HepG2 (cell line): ENCODE results near the gene CDK6. TPM values are rescaled to one million over a fixed set of nuclear protein-coding genes. Genes with fewer than 3 reads are reported as not detected.

Source experiments
- ATAC-seq: fragments of 200-7000 bp; cut with Tn5 transposase; 3 replicates; pipeline ENCODE4 v1.9.1; 2020; ENCODE audit warnings: mild to moderate bottlenecking, moderate library complexity
- BruUV-seq: library from RNA; stranded (reverse); fragments of 400-500 nt; replicated peaks from 2 replicates; lab custom pipeline; 2021; lab: Mats Ljungman, UMichigan
- CTCF ChIA-PET: fragments of 300-600 bp; formaldehyde crosslinking; extraction: SDS; loops from one replicate; lab custom pipeline; 2021; ENCODE audit warnings: low total read pairs, inconsistent platforms, low intra/inter-chr PET ratio; lab: Yijun Ruan, JAX
- POLR2A ChIA-PET: fragments of 350-600 bp; sonication (Branson Sonifier 250); formaldehyde crosslinking; loops from one replicate; lab custom pipeline; 2020; ENCODE audit warnings: antibody characterized with exemption, inconsistent platforms; lab: Yijun Ruan, JAX
- DNase-seq: peaks from one replicate; pipeline ENCODE4 v3.0.0-alpha.2; 2015; ENCODE audit warnings: low spot score
- FAIRE-seq: peaks from 3 replicates; lab custom pipeline; 2011; peaks lifted over from hg19 to GRCh38; lab: Jason Lieb, UNC
- H2AFZ ChIP-seq: one replicate; pipeline ENCODE4 v1.6.1; 2011; ENCODE audit warnings: low read length, inconsistent platforms
- H3K27ac ChIP-seq: fragments of 300-600 bp; 3 replicates; pipeline ENCODE4 v1.8.0; 2011; ENCODE audit warnings: mixed run types, mild to moderate bottlenecking, mixed read lengths, low read length, inconsistent platforms; ENCODE audit not compliant: insufficient read depth; ENCODE audit errors: extremely low read length
- H3K27me3 ChIP-seq, 2 experiments: fragments of 200-600 bp in 1 of 2; 2 replicates in 1 of 2; 3 replicates in 1 of 2; pipeline versions ENCODE4 v1.6.0 to v1.8.0; 2011; ENCODE audit warnings: low read length in 2 of 2, mild to moderate bottlenecking in 2 of 2, moderate library complexity in 2 of 2, inconsistent platforms in 1 of 2; ENCODE audit not compliant: insufficient read depth in 2 of 2, control insufficient read depth in 1 of 2
- H3K36me3 ChIP-seq, 2 experiments: fragments of 200-600 bp in 1 of 2; replicated peaks in 1 of 2; 2 replicates in 1 of 2; 3 replicates in 1 of 2; pipeline versions ENCODE4 v1.5.1 to v1.8.0; 2011; ENCODE audit warnings: low read length in 2 of 2, inconsistent platforms in 1 of 2; ENCODE audit not compliant: insufficient read depth in 2 of 2, control insufficient read depth in 1 of 2
- H3K4me1 ChIP-seq: 2 replicates; pipeline ENCODE4 v1.5.1; 2012; ENCODE audit warnings: low read length, inconsistent platforms; ENCODE audit not compliant: insufficient read depth
- H3K4me2 ChIP-seq: 2 replicates; pipeline ENCODE4 v1.6.0; 2011; ENCODE audit warnings: low read depth, low read length, inconsistent platforms
- H3K4me3 ChIP-seq, 3 experiments: fragments of 200-600 bp in 1 of 3; sonication (generic), shearing (Covaris generic) in 1 of 3; replicated peaks in 1 of 3; 2 replicates each; pipeline ENCODE4 v1.5.1; 2011 to 2016; ENCODE audit warnings: low read length in 3 of 3, inconsistent platforms in 2 of 3, low read depth in 2 of 3, mild to moderate bottlenecking in 2 of 3, control low read depth in 1 of 3, mixed read lengths in 1 of 3; ENCODE audit not compliant: insufficient read depth in 1 of 3
- H3K79me2 ChIP-seq: one replicate; pipeline ENCODE4 v1.6.1; 2011; ENCODE audit warnings: low read length, inconsistent platforms; ENCODE audit not compliant: insufficient read depth
- H3K9ac ChIP-seq: 2 replicates; pipeline ENCODE4 v1.6.0; 2011; ENCODE audit warnings: mild to moderate bottlenecking, low read depth, low read length, inconsistent platforms; ENCODE audit not compliant: insufficient read depth
- H3K9me3 ChIP-seq: 2 replicates; pipeline ENCODE4 v1.5.1; 2012; ENCODE audit warnings: mild to moderate bottlenecking, low read length
- H4K20me1 ChIP-seq: 2 replicates; pipeline ENCODE4 v1.6.0; 2011; ENCODE audit warnings: inconsistent platforms, mild to moderate bottlenecking, low read length, moderate library complexity; ENCODE audit not compliant: insufficient read depth
- ASH2L ChIP-seq: fragments of 300-600, 200-600 bp; sonication (generic); IDR thresholded peaks from 2 replicates; pipeline ENCODE4 v1.7.0; 2017; ENCODE audit warnings: low read depth, mild to moderate bottlenecking, moderate library complexity, mixed read lengths, low read length; ENCODE audit not compliant: insufficient read length
- HMG20B ChIP-seq: conservative IDR thresholded peaks from 2 replicates; pipeline ENCODE4 v1.6.1; 2016; ENCODE audit warnings: missing genetic modification reagents, missing compliant biosample characterization
- IKZF4 ChIP-seq: sonication (generic); formaldehyde crosslinking; IDR thresholded peaks from 2 replicates; pipeline ENCODE4 v1.5.1; 2020; ENCODE audit warnings: borderline replicate concordance, mild to moderate bottlenecking, low read depth, missing genetic modification reagents; ENCODE audit errors: not compliant biosample characterization
- KDM3A ChIP-seq: IDR thresholded peaks from 2 replicates; pipeline ENCODE4 v1.6.1; 2018; ENCODE audit warnings: low read depth, missing compliant biosample characterization
- NFATC3 ChIP-seq: sonication (generic); formaldehyde crosslinking; IDR thresholded peaks from 2 replicates; pipeline ENCODE4 v1.5.1; 2020; ENCODE audit warnings: mild to moderate bottlenecking, missing genetic modification reagents
- NRL ChIP-seq: sonication (generic); formaldehyde crosslinking; IDR thresholded peaks from 2 replicates; pipeline ENCODE4 v1.5.0; 2020; ENCODE audit warnings: missing genetic modification reagents, mild to moderate bottlenecking, moderate library complexity, borderline replicate concordance
- REXO4 ChIP-seq: sonication (generic); formaldehyde crosslinking; IDR thresholded peaks from 2 replicates; pipeline ENCODE4 v1.8.0; 2022; ENCODE audit warnings: missing genetic modification reagents, mild to moderate bottlenecking, borderline replicate concordance
- SIN3A ChIP-seq: IDR thresholded peaks from 2 replicates; pipeline ENCODE4 v1.6.1; 2011; ENCODE audit warnings: low read depth, mild to moderate bottlenecking, control low read depth, low read length, borderline replicate concordance
- SP5 ChIP-seq: IDR thresholded peaks from 2 replicates; pipeline ENCODE4 v1.6.1; 2016; ENCODE audit warnings: low read depth, borderline replicate concordance
- U2AF1 ChIP-seq: fragments of 200-400 bp; formaldehyde crosslinking; optimal IDR thresholded peaks from 2 replicates; pipeline ENCODE3; 2017; ENCODE audit warnings: mild to moderate bottlenecking, low read depth, low read length
- ZNF441 ChIP-seq: sonication (generic); formaldehyde crosslinking; IDR thresholded peaks from 2 replicates; pipeline ENCODE4 v1.7.0; 2021; ENCODE audit warnings: missing genetic modification reagents, borderline replicate concordance
- WGBS: methylation state at CpG from one replicate; pipeline ENCODE4 v1.1.6; 2017; ENCODE audit warnings: low lambda C conversion rate; 5-methylcytosine and 5-hydroxymethylcytosine counted together
- in situ Hi-C: cut with HindIII; loops from 2 replicates; pipeline ENCODE4 v1.10.0; 2017; ENCODE audit warnings: low pct_unique_long_range_greater_than_20kb; ENCODE audit not compliant: extremely low pct_ligation_motif_present
- intact Hi-C: fragments of 100-400 bp; cut with micrococcal nuclease; formaldehyde crosslinking; loops from one replicate; pipeline ENCODE4 v1.10.0; 2022; ENCODE audit not compliant: unreplicated experiment
- polyA plus RNA-seq, 8 experiments: library from polyadenylated mRNA; depleted of rRNA in 3 of 8; stranded (reverse) in 7 of 8; unstranded in 1 of 8; fragments of >200 nt; fragmentation: Illumina TruSeq in 4 of 8; extraction: Trizol in 4 of 8; gene quantifications; 2 replicates each; pipeline versions ENCODE4 v1.2.1 to v1.2.3, GENCODE V29; 2011 to 2016; ENCODE audit warnings: low read depth in 4 of 8, missing spikeins in 1 of 8, mixed read lengths in 1 of 8; ENCODE audit not compliant: insufficient read depth in 1 of 8
- total RNA-seq, 5 experiments: library from RNA; depleted of rRNA; stranded (reverse); fragments of >200 nt; fragmentation: Illumina TruSeq; extraction: Trizol; gene quantifications; 2 replicates each; pipeline ENCODE4 v1.2.3, GENCODE V29; 2016; ENCODE audit warnings: low read depth in 1 of 5
- TF ChIP-seq, protein P1 (sequence below): sonication (generic); formaldehyde crosslinking; IDR thresholded peaks from 2 replicates; pipeline ENCODE4 v1.8.1; 2023; ENCODE audit warnings: mild to moderate bottlenecking, missing genetic modification reagents, borderline replicate concordance
- TF ChIP-seq, protein P2 (sequence below): sonication (generic); formaldehyde crosslinking; IDR thresholded peaks from 2 replicates; pipeline ENCODE4 v1.4.0; 2020; ENCODE audit warnings: missing genetic modification reagents, borderline replicate concordance
- TF ChIP-seq, protein P3 (sequence below): sonication (generic); formaldehyde crosslinking; IDR thresholded peaks from 2 replicates; pipeline ENCODE4 v1.4.0; 2020; ENCODE audit warnings: missing genetic modification reagents, low read depth, mild to moderate bottlenecking, borderline replicate concordance
- TF ChIP-seq, protein P4 (sequence below): sonication (generic); formaldehyde crosslinking; IDR thresholded peaks from 2 replicates; pipeline ENCODE4 v1.4.0; 2020; ENCODE audit warnings: mild to moderate bottlenecking, low read depth, missing genetic modification reagents
- TF ChIP-seq, protein P5 (sequence below): sonication (generic); formaldehyde crosslinking; IDR thresholded peaks from 2 replicates; pipeline ENCODE4 v1.9.0; 2022; ENCODE audit warnings: missing genetic modification reagents, mild to moderate bottlenecking, borderline replicate concordance
- TF ChIP-seq, protein P6 (sequence below): sonication (generic); formaldehyde crosslinking; IDR thresholded peaks from 2 replicates; pipeline ENCODE4 v1.4.0; 2020; ENCODE audit warnings: missing genetic modification reagents

CDK6 gene
- total and polyA plus RNA-seq, 2 of the 13 experiments (the other 11 are each of a cell fraction or from before 2014, with no cell fraction given): 34.6 to 90.8 TPM

DNA sequence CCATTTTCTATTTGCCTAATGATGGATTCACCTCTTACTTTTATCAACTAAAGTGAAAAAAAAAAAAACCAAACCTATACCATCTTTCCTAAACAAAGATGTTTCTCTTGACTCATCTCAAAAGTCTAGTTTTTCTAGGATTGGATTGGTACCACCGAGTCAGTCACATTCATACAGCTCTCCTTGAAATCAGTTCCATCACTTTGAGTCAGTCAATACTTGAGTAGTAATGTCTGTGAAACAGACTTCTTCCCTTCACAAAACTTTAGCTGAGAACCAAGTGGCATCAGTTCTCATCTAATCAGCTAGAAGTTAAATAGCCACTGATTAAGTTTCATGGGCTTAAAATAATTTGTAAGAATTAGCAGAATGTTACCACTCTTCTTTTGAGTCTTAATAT lies 13.3 kb downstream of the CDK6 start:
- H3K36me3 ChIP-seq: peaks cover 8 to 14% of the 10 kb centered on the region in 2 experiments
- no peaks in the 10 kb centered on the region for H3K27me3 ChIP-seq
- ATAC-seq: no peak
- POLR2A ChIA-PET: interaction anchor here (1.5 kb wide), 1 partner anchor 9 kb away, joined by 5 read pairs; no protein-coding TSS in a partner anchor
- BruUV-seq: no TSS peak
- H3K4me2 ChIP-seq: no peak overlapping the region
- no peak for FAIRE-seq
- H3K9ac ChIP-seq: no peak overlapping the region
- no peak for DNase-seq
- CTCF ChIA-PET: no interaction called here
- no peak overlapping the region for H3K27ac ChIP-seq
- peaks cover 99% of the 10 kb centered on the region for H3K79me2 ChIP-seq
- H4K20me1 ChIP-seq: peaks cover 96% of the 10 kb centered on the region
- intact Hi-C loops (no loop called here), in situ Hi-C loops (no loop called here)
- no peaks in the 10 kb centered on the region for H3K9me3 ChIP-seq
- peaks cover 86% of the 10 kb centered on the region for H3K4me1 ChIP-seq
- no peak overlapping the region for H2AFZ ChIP-seq
- H3K4me3 ChIP-seq: no peak overlapping the region
- WGBS: 97% methylated on average over 1 of the region's 1 CpG
- TF ChIP-seq ASH2L: no peak
- TF ChIP-seq SIN3A: no peak
- TF ChIP-seq NFATC3 (CRISPR knock-in tag): no peak
- no peak for TF ChIP-seq KDM3A (CRISPR knock-in tag)
- TF ChIP-seq SP5: no peak
- TF ChIP-seq, protein P1, sequence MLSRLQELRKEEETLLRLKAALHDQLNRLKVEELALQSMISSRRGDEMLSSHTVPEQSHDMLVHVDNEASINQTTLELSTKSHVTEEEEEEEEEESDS (CRISPR knock-in tag): no peak
- no peak for TF ChIP-seq ZNF441 (CRISPR knock-in tag)
- TF ChIP-seq, protein P2, sequence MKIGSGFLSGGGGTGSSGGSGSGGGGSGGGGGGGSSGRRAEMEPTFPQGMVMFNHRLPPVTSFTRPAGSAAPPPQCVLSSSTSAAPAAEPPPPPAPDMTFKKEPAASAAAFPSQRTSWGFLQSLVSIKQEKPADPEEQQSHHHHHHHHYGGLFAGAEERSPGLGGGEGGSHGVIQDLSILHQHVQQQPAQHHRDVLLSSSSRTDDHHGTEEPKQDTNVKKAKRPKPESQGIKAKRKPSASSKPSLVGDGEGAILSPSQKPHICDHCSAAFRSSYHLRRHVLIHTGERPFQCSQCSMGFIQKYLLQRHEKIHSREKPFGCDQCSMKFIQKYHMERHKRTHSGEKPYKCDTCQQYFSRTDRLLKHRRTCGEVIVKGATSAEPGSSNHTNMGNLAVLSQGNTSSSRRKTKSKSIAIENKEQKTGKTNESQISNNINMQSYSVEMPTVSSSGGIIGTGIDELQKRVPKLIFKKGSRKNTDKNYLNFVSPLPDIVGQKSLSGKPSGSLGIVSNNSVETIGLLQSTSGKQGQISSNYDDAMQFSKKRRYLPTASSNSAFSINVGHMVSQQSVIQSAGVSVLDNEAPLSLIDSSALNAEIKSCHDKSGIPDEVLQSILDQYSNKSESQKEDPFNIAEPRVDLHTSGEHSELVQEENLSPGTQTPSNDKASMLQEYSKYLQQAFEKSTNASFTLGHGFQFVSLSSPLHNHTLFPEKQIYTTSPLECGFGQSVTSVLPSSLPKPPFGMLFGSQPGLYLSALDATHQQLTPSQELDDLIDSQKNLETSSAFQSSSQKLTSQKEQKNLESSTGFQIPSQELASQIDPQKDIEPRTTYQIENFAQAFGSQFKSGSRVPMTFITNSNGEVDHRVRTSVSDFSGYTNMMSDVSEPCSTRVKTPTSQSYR (CRISPR knock-in tag): no peak
- TF ChIP-seq, protein P3, sequence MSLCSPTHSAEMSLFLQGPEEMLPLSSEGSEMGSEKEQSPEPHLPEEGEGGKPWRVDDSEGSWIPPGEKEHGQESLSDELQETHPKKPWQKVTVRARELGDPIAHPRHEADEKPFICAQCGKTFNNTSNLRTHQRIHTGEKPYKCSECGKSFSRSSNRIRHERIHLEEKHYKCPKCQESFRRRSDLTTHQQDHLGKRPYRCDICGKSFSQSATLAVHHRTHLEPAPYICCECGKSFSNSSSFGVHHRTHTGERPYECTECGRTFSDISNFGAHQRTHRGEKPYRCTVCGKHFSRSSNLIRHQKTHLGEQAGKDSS: no peak
- no peak for TF ChIP-seq IKZF4 (CRISPR knock-in tag)
- no peak for TF ChIP-seq NRL (CRISPR knock-in tag)
- TF ChIP-seq, protein P4, sequence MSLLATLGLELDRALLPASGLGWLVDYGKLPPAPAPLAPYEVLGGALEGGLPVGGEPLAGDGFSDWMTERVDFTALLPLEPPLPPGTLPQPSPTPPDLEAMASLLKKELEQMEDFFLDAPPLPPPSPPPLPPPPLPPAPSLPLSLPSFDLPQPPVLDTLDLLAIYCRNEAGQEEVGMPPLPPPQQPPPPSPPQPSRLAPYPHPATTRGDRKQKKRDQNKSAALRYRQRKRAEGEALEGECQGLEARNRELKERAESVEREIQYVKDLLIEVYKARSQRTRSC (CRISPR knock-in tag): no peak
- TF ChIP-seq, protein P5, sequence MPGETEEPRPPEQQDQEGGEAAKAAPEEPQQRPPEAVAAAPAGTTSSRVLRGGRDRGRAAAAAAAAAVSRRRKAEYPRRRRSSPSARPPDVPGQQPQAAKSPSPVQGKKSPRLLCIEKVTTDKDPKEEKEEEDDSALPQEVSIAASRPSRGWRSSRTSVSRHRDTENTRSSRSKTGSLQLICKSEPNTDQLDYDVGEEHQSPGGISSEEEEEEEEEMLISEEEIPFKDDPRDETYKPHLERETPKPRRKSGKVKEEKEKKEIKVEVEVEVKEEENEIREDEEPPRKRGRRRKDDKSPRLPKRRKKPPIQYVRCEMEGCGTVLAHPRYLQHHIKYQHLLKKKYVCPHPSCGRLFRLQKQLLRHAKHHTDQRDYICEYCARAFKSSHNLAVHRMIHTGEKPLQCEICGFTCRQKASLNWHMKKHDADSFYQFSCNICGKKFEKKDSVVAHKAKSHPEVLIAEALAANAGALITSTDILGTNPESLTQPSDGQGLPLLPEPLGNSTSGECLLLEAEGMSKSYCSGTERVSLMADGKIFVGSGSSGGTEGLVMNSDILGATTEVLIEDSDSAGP: no peak
- TF ChIP-seq, protein P6, sequence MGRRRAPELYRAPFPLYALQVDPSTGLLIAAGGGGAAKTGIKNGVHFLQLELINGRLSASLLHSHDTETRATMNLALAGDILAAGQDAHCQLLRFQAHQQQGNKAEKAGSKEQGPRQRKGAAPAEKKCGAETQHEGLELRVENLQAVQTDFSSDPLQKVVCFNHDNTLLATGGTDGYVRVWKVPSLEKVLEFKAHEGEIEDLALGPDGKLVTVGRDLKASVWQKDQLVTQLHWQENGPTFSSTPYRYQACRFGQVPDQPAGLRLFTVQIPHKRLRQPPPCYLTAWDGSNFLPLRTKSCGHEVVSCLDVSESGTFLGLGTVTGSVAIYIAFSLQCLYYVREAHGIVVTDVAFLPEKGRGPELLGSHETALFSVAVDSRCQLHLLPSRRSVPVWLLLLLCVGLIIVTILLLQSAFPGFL: no peak
- TF ChIP-seq REXO4 (CRISPR knock-in tag): no peak
- TF ChIP-seq U2AF1: no peak
- TF ChIP-seq HMG20B (CRISPR knock-in tag): no peak
